Measurements from ENCODE around the gene PI4K2A. TPM values are rescaled to one million over a fixed set of nuclear protein-coding genes. Genes with fewer than 3 reads are reported as not detected.

PI4K2A gene
- polyA plus RNA-seq, 1 donor (not counting 4 experiments of a cell fraction or from before 2014, with no cell fraction given): 51.3 TPM

GRCh38 chr10:97664282-97664850, 23.9 kb downstream of the PI4K2A start:
- FAIRE-seq (no peak), DNase-seq (ENCODE audit: low read depth, low spot score) (no peak)
- peaks cover 33 to 39% of the 10 kb centered on the region in 2 experiments for H3K36me3 ChIP-seq (ENCODE audit: control insufficient read depth in 2 of 2, extremely low read depth in 1 of 2, insufficient read depth in 2 of 2, low read length in 2 of 2)
- dilution Hi-C loops (cut with MboI; ENCODE audit: extremely low pct_ligation_motif_present, low sequenced_read_pairs): no loop called here
- H3K27me3 ChIP-seq (ENCODE audit: control insufficient read depth, extremely low read depth, insufficient read depth, low read length): no peaks in the 10 kb centered on the region
- no peaks in the 10 kb centered on the region for H3K9me3 ChIP-seq (ENCODE audit: control insufficient read depth, low read depth, low read length)
- no peaks in the 10 kb centered on the region for H3K4me1 ChIP-seq (ENCODE audit: control insufficient read depth, extremely low read depth, insufficient read depth, low read length)
- H3K9ac ChIP-seq (ENCODE audit: control insufficient read depth, extremely low read depth, insufficient read depth, low read length): no peak overlapping the region
- no peak overlapping the region for H3K4me2 ChIP-seq (ENCODE audit: control insufficient read depth, extremely low read depth, insufficient read depth, low read depth, low read length)
- no peak overlapping the region for H3K27ac ChIP-seq (ENCODE audit: control insufficient read depth, insufficient read depth, low read length)
- TF ChIP-seq, protein P1, sequence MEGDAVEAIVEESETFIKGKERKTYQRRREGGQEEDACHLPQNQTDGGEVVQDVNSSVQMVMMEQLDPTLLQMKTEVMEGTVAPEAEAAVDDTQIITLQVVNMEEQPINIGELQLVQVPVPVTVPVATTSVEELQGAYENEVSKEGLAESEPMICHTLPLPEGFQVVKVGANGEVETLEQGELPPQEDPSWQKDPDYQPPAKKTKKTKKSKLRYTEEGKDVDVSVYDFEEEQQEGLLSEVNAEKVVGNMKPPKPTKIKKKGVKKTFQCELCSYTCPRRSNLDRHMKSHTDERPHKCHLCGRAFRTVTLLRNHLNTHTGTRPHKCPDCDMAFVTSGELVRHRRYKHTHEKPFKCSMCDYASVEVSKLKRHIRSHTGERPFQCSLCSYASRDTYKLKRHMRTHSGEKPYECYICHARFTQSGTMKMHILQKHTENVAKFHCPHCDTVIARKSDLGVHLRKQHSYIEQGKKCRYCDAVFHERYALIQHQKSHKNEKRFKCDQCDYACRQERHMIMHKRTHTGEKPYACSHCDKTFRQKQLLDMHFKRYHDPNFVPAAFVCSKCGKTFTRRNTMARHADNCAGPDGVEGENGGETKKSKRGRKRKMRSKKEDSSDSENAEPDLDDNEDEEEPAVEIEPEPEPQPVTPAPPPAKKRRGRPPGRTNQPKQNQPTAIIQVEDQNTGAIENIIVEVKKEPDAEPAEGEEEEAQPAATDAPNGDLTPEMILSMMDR (optimal IDR thresholded peaks at IDR 0.05 in 1 of 3, IDR thresholded peaks at IDR 0.05 in 1 of 3, conservative IDR thresholded peaks at IDR 0.05 in 1 of 3; ENCODE audit: extremely low read depth in 1 of 3, insufficient read depth in 2 of 3, low read length in 3 of 3): no peak
- no peak for TF ChIP-seq EZH2 (IDR thresholded peaks at IDR 0.05; ENCODE audit: low read length)
- no peak overlapping the region for H3K4me3 ChIP-seq (ENCODE audit: control insufficient read depth in 2 of 3, extremely low read depth in 1 of 3, insufficient read depth in 2 of 3, low read depth in 1 of 3, low read length in 3 of 3)
- no peaks in the 10 kb centered on the region for H3K9me1 ChIP-seq (ENCODE audit: control insufficient read depth, extremely low read depth, insufficient read depth, low read length)
- H2AFZ ChIP-seq (ENCODE audit: control insufficient read depth, low read length): no peak overlapping the region
- H3K79me2 ChIP-seq (ENCODE audit: control insufficient read depth, insufficient read depth, low read length): no peaks in the 10 kb centered on the region
- peaks cover 3% of the 10 kb centered on the region for H4K20me1 ChIP-seq (ENCODE audit: control insufficient read depth, extremely low read depth, insufficient read depth, low read length)

DNA sequence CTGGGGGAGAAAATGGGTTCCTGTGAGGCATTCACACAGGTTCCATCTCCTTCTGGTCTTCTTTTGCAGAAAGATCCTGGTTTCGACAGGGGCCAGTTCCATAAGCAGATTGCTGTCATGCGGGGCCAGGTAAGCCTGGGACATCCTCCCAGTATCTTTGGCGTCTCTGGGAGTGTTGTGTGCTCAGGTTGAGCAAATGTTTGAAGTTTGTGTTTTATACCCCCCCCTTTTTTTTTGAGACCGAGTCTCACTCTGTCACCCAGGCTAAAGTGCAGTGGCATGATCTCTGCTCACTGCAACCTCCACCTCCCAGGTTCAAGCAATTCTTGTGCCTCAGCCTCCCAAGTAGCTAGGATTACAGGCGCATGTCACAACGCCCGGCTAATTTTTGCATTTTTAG, 26.5 kb downstream of the PI4K2A start:
- Histone ChIP-seq H3K27me3 (ENCODE audit: control insufficient read depth, extremely low read depth, insufficient read depth, low read length) (no peaks in the 10 kb centered on the region), H3K36me3 (ENCODE audit: control insufficient read depth in 2 of 2, extremely low read depth in 1 of 2, insufficient read depth in 2 of 2, low read length in 2 of 2) (peaks cover 43 to 45% of the 10 kb centered on the region in 2 experiments)
- no peak for FAIRE-seq

More for the DNA sequence above, 26.5 kb downstream of the PI4K2A start:
- peaks cover 3% of the 10 kb centered on the region for H4K20me1 ChIP-seq (ENCODE audit: control insufficient read depth, extremely low read depth, insufficient read depth, low read length)
- no peak for DNase-seq (ENCODE audit: low read depth, low spot score)
- no peaks in the 10 kb centered on the region for H3K79me2 ChIP-seq (ENCODE audit: control insufficient read depth, insufficient read depth, low read length)
- no peaks in the 10 kb centered on the region for H3K4me1 ChIP-seq (ENCODE audit: control insufficient read depth, extremely low read depth, insufficient read depth, low read length)
- dilution Hi-C loops (cut with MboI; ENCODE audit: extremely low pct_ligation_motif_present, low sequenced_read_pairs): no loop called here
- no peak overlapping the region for H3K27ac ChIP-seq (ENCODE audit: control insufficient read depth, insufficient read depth, low read length)
- H2AFZ ChIP-seq (ENCODE audit: control insufficient read depth, low read length): no peak overlapping the region
- no peaks in the 10 kb centered on the region for H3K9me1 ChIP-seq (ENCODE audit: control insufficient read depth, extremely low read depth, insufficient read depth, low read length)
- TF ChIP-seq EZH2 (IDR thresholded peaks at IDR 0.05; ENCODE audit: low read length): no peak
- TF ChIP-seq, protein P1 (optimal IDR thresholded peaks at IDR 0.05 in 1 of 3, IDR thresholded peaks at IDR 0.05 in 1 of 3, conservative IDR thresholded peaks at IDR 0.05 in 1 of 3; ENCODE audit: extremely low read depth in 1 of 3, insufficient read depth in 2 of 3, low read length in 3 of 3): no peak
- H3K4me2 ChIP-seq (ENCODE audit: control insufficient read depth, extremely low read depth, insufficient read depth, low read depth, low read length): no peak overlapping the region
- no peaks in the 10 kb centered on the region for H3K9me3 ChIP-seq (ENCODE audit: control insufficient read depth, low read depth, low read length)
- H3K9ac ChIP-seq (ENCODE audit: control insufficient read depth, extremely low read depth, insufficient read depth, low read length): no peak overlapping the region
- H3K4me3 ChIP-seq (ENCODE audit: control insufficient read depth in 2 of 3, extremely low read depth in 1 of 3, insufficient read depth in 2 of 3, low read depth in 1 of 3, low read length in 3 of 3): no peak overlapping the region

All from keratinocyte (primary cell).